ENCODE results near the gene SPPL3.

- TF ChIP-seq CTCF (IDR thresholded peaks at IDR 0.05; ENCODE audit: poor library complexity) (no peak), EZH2 (IDR thresholded peaks at IDR 0.05; ENCODE audit: borderline replicate concordance) (no peak)
Measured at GRCh38 chr12:120847392-120847791, 56.8 kb downstream of the SPPL3 start.

Measured in hepatocyte (in vitro differentiated cells).